GM19372 (cell line): ENCODE measurements around the gene RNF5.

Experiments used
- ATAC-seq: cut with Tn5 transposase; IDR thresholded peaks from one replicate; pipeline ENCODE4 v1.9.1; 2021; ENCODE audit warnings: mild to moderate bottlenecking, low read depth, moderate library complexity; ENCODE audit not compliant: unreplicated experiment

RNF5 gene

GRCh38 chr6:32151863-32152768, 26.1 kb upstream of the RNF5 start, which contains the start of gene PRRT1:
Gene PRRT1 (minus strand): TSS chr6:32151939. CDS start chr6:32151827, 112 bp downstream.
- ATAC-seq, result no peak

- no peak for ATAC-seq
Measured at GRCh38 chr6:32152769-32153563, 25.2 kb upstream of the RNF5 start.

GRCh38 chr6:32153564-32154513, 24.4 kb upstream of the RNF5 start, which contains the start of gene PPT2:
Gene PPT2 (plus strand): TSS chr6:32154141. CDS start chr6:32154595, 454 bp downstream.
- no peak for ATAC-seq

- no peak for ATAC-seq
Measured at GRCh38 chr6:32154514-32155161, 23.6 kb upstream of the RNF5 start.

- ATAC-seq, result no peak
Measured at GRCh38 chr6:32156891-32157290, 21.3 kb upstream of the RNF5 start.

GRCh38 chr6:32158052-32158451, 20.2 kb upstream of the RNF5 start:
- ATAC-seq, result no peak

GRCh38 chr6:32163559-32164258, 14.5 kb upstream of the RNF5 start:
- ATAC-seq, result no peak

GRCh38 chr6:32164295-32164694, 13.9 kb upstream of the RNF5 start, which contains the start of gene EGFL8:
Gene EGFL8 (plus strand): TSS chr6:32164595. CDS start chr6:32166166, 1,571 bp downstream.
- no peak for ATAC-seq

- no peak for ATAC-seq
Measured at GRCh38 chr6:32166411-32167061, 11.7 kb upstream of the RNF5 start.

- ATAC-seq, result no peak
Measured at GRCh38 chr6:32167154-32167760, 10.9 kb upstream of the RNF5 start.

GRCh38 chr6:32167761-32168262, 10.4 kb upstream of the RNF5 start:
- ATAC-seq, result no peak

GRCh38 chr6:32168350-32168749, 9.9 kb upstream of the RNF5 start:
- no peak for ATAC-seq

GRCh38 chr6:32168807-32169591, 9.2 kb upstream of the RNF5 start:
- no peak for ATAC-seq

- no peak for ATAC-seq
Measured at GRCh38 chr6:32170294-32170693, 7.9 kb upstream of the RNF5 start.

GRCh38 chr6:32171234-32171633, 7.0 kb upstream of the RNF5 start:
- ATAC-seq, result no peak

GRCh38 chr6:32173051-32173727, 5.0 kb upstream of the RNF5 start:
- no peak for ATAC-seq

- no peak for ATAC-seq
Measured at GRCh38 chr6:32174416-32174815, 3.8 kb upstream of the RNF5 start.
